Dendritic cell treated with granulocyte-macrophage colony-stimulating factor and Interleukin-4, amounts not matched to agents 40 ng/mL and 50 ng/mL, for 4 days (primary cell): ENCODE data around the gene RFX8.
A peak's percentile ranks its signal among the peaks of the same experiment; 100 is the strongest.
"Not testable (repeated sequence)": the region's sequence is repeated elsewhere in the genome, so short reads cannot be mapped to it uniquely, and the experiment has no call there.

Experiments used
- H3K27ac Mint-ChIP-seq: one replicate; pipeline ENCODE4 v1.8.0; 2022; ENCODE audit warnings: mild to moderate bottlenecking, mixed read lengths
- H3K27me3 Mint-ChIP-seq: one replicate; pipeline ENCODE4 v1.8.0; 2022; ENCODE audit warnings: mild to moderate bottlenecking, mixed read lengths
- H3K36me3 Mint-ChIP-seq: one replicate; pipeline ENCODE4 v1.8.0; 2022; ENCODE audit warnings: low read depth, mixed read lengths
- H3K4me1 Mint-ChIP-seq: one replicate; pipeline ENCODE4 v1.8.0; 2022; ENCODE audit warnings: low read depth, mixed read lengths
- H3K4me3 Mint-ChIP-seq: one replicate; pipeline ENCODE4 v1.8.0; 2022; ENCODE audit warnings: mild to moderate bottlenecking, moderate library complexity, mixed read lengths
- H3K9me3 Mint-ChIP-seq: one replicate; pipeline ENCODE4 v1.8.0; 2022; ENCODE audit warnings: mixed read lengths
- intact Hi-C: fragments of 100-400 bp; cut with micrococcal nuclease; formaldehyde crosslinking; loops from one replicate; pipeline ENCODE4 v1.15.0; 2022

Gene RFX8

GRCh38 chr2:101478181-101479001 lies 3.5 kb upstream of the RFX8 start:
- intact Hi-C loops, result no loop called here

GRCh38 chr2:101477556-101477955 lies 2.6 kb upstream of the RFX8 start:
- intact Hi-C loops, result no loop called here
- Mint-ChIP-seq H3K27me3 (peaks cover 72% of the 10 kb centered on the region), H3K4me3 (no peak overlapping the region), H3K9me3 (no peaks in the 10 kb centered on the region), H3K36me3 (no peaks in the 10 kb centered on the region), H3K4me1 (peaks cover 20% of the 10 kb centered on the region), H3K27ac (no peak overlapping the region)

More at GRCh38 chr2:101478181-101479001, 3.5 kb upstream of the RFX8 start:
- Mint-ChIP-seq H3K4me3 (no peak overlapping the region), H3K4me1 (peaks cover 20% of the 10 kb centered on the region), H3K27me3 (peaks cover 65% of the 10 kb centered on the region), H3K9me3 (no peaks in the 10 kb centered on the region), H3K27ac (no peak overlapping the region), H3K36me3 (no peaks in the 10 kb centered on the region)

DNA sequence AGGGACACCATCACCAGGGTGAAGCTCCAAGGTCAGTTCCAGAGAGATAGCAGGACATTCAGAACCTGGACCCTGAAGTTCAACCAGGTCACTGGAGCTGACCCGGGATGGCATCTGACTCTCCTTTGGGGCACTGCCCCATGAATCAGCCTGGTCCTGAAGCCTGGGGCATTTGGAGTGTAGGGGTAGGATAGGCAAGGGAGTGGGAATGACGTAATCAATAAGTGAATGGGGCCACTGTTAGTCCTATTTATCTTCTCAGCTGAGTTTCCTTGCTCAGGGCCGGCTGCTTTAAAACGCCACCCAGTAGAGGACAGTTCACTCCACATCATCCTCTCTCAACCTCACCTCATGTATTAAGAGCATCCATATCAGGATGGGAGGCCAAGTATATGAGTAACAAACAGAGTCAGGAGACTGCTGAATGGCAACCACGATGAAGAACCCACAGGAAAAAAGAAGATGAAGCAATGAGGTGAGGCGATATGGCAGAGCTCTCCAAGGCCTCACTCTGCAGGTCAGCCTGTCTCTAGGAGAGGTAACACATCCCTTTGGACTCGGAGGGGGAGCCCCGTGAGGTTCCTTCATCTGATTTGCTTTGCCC lies 1.8 kb upstream of the RFX8 start:
- H3K36me3 Mint-ChIP-seq, result no peaks in the 10 kb centered on the region
- peaks cover 78% of the 10 kb centered on the region for H3K27me3 Mint-ChIP-seq
- no peak overlapping the region for H3K27ac Mint-ChIP-seq
- H3K4me1 Mint-ChIP-seq, result peaks cover 20% of the 10 kb centered on the region
- no peak overlapping the region for H3K4me3 Mint-ChIP-seq
- H3K9me3 Mint-ChIP-seq, result no peaks in the 10 kb centered on the region
- intact Hi-C loops, result no loop called here

DNA sequence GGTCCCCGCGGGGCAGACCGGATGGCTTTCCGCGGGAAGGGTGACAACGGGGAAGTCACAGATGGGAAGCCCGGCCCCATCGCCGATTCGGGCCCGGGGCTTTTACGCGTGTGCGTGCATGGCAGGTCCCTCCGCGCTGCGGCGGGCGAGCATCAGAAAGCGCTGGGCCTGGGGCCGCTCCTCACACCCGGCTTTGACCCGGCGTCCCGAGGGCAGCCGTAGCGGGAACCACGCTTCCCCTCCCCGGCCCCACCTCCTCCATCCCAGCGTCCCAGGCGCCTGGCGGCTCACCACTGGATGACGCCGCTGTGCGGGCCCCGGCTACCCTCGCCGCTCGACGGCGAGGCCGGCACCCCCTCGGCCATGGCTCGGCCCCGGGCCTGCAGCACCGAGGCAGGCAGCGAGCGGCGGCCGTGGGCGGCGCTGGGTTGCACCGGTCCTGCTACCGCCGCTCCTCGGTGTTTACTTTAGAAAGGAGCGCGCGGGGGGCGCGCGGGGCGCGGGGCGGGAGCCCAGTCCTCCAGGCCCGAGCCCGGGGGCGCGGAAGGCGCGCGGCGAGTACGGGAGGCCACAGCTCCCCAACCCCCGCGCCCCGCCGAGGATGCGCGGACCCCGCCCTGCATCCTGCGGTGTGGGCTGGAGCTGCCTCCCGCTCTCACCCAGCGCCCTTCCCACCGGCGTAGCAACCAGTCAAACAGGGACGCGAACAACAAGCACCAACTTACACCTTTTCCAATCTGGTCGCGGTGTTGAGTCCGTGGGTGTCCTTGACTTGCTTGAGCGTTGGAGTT lies 806 bp downstream of the RFX8 start:
- peaks cover 79% of the 10 kb centered on the region for H3K27me3 Mint-ChIP-seq
- peak overlapping the region; percentile 68 for H3K4me3 Mint-ChIP-seq
- peaks cover 20% of the 10 kb centered on the region for H3K4me1 Mint-ChIP-seq
- intact Hi-C loops, result no loop called here
- H3K36me3 Mint-ChIP-seq, result no peaks in the 10 kb centered on the region
- no peaks in the 10 kb centered on the region for H3K9me3 Mint-ChIP-seq
- no peak overlapping the region for H3K27ac Mint-ChIP-seq

DNA sequence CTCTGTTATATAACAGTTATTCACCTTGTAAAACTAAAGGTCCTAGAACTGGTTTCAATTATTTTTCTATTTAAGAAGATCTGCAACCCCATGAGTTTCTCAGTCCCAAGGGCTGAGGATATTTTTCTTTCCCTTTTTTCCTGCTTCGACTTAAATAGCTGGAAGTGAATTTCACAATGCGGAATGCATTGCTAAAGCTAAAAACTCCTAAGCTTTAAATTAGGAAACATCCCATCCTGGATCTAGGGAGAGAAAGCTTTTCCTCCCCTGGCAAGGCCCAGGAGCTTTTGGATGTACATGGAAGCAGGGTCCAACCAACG lies 1.4 kb downstream of the RFX8 start:
- Mint-ChIP-seq H3K4me3 (peak overlapping the region; percentile 68), H3K36me3 (no peaks in the 10 kb centered on the region), H3K27ac (no peak overlapping the region), H3K9me3 (no peaks in the 10 kb centered on the region), H3K27me3 (peaks cover 80% of the 10 kb centered on the region), H3K4me1 (peaks cover 20% of the 10 kb centered on the region)
- intact Hi-C loops, result no loop called here

DNA sequence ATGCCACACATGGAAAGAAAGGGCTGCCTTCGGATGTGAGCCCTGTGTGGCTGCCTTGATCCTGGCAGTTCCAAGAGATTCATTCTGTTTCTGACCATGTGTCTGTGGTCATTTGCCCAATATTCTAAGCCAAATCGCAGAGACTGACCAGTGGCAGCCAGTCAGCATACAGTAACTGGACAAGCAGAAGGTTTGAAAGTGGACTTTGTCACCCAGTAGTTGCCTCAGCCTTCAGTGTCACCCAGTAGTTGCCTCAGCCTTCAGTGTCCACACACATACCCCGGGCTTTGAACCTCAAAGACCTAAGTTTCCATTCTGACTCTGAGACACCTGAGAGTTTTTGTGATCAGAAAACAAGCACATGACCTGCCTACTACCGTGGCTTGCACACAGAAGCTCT lies 5.0 kb downstream of the RFX8 start:
- H3K27me3 Mint-ChIP-seq, result peaks cover 81% of the 10 kb centered on the region

GRCh38 chr2:101467306-101467705 lies 7.6 kb downstream of the RFX8 start:
- H3K36me3 Mint-ChIP-seq, result no peaks in the 10 kb centered on the region
- peaks cover 77% of the 10 kb centered on the region for H3K27me3 Mint-ChIP-seq
- peaks cover 37% of the 10 kb centered on the region for H3K4me1 Mint-ChIP-seq
- H3K9me3 Mint-ChIP-seq, result no peaks in the 10 kb centered on the region
- no peak overlapping the region for H3K27ac Mint-ChIP-seq
- intact Hi-C loops, result loop anchor here (10.0 kb wide), 3 partner anchors 47 to 227 kb away; partner anchors contain the start of gene MAP4K4
- no peak overlapping the region for H3K4me3 Mint-ChIP-seq

More for the DNA sequence above, 5.0 kb downstream of the RFX8 start:
- no peaks in the 10 kb centered on the region for H3K36me3 Mint-ChIP-seq
- H3K27ac Mint-ChIP-seq, result no peak overlapping the region
- no peaks in the 10 kb centered on the region for H3K9me3 Mint-ChIP-seq
- peaks cover 22% of the 10 kb centered on the region for H3K4me1 Mint-ChIP-seq
- H3K4me3 Mint-ChIP-seq, result no peak overlapping the region
- intact Hi-C loops, result loop anchor here (10.0 kb wide), 3 partner anchors 45 to 225 kb away; partner anchors contain the start of gene MAP4K4

- Mint-ChIP-seq H3K36me3 (no peaks in the 10 kb centered on the region), H3K9me3 (no peaks in the 10 kb centered on the region), H3K4me1 (peaks cover 37% of the 10 kb centered on the region), H3K27me3 (peaks cover 73% of the 10 kb centered on the region), H3K4me3 (no peak overlapping the region), H3K27ac (no peak overlapping the region)
- intact Hi-C loops, result loop anchor here (10.0 kb wide), 3 partner anchors 48 to 228 kb away; partner anchors contain the start of gene MAP4K4
Observed at GRCh38 chr2:101466426-101466825, 8.5 kb downstream of the RFX8 start.

- Mint-ChIP-seq H3K9me3 (no peaks in the 10 kb centered on the region), H3K4me3 (no peak overlapping the region), H3K27me3 (peaks cover 71% of the 10 kb centered on the region), H3K27ac (no peak overlapping the region), H3K4me1 (peaks cover 37% of the 10 kb centered on the region), H3K36me3 (no peaks in the 10 kb centered on the region)
- intact Hi-C loops, result loop anchor here (10.0 kb wide), 3 partner anchors 50 to 230 kb away; partner anchors contain the start of gene MAP4K4
Observed at GRCh38 chr2:101464841-101465240, 10.1 kb downstream of the RFX8 start.

GRCh38 chr2:101463911-101464641 lies 10.8 kb downstream of the RFX8 start:
- Mint-ChIP-seq H3K9me3 (no peaks in the 10 kb centered on the region), H3K4me1 (peaks cover 37% of the 10 kb centered on the region), H3K4me3 (no peak overlapping the region), H3K27me3 (peaks cover 72% of the 10 kb centered on the region), H3K36me3 (no peaks in the 10 kb centered on the region), H3K27ac (peak overlapping the region; percentile 32)
- intact Hi-C loops, result loop anchor here (10.0 kb wide), 3 partner anchors 51 to 231 kb away; partner anchors contain the start of gene MAP4K4

GRCh38 chr2:101463421-101463820 lies 11.5 kb downstream of the RFX8 start:
- intact Hi-C loops, result loop anchor here (10.0 kb wide), 3 partner anchors 51 to 231 kb away; partner anchors contain the start of gene MAP4K4
- peaks cover 74% of the 10 kb centered on the region for H3K27me3 Mint-ChIP-seq
- no peak overlapping the region for H3K4me3 Mint-ChIP-seq
- peaks cover 37% of the 10 kb centered on the region for H3K4me1 Mint-ChIP-seq
- H3K9me3 Mint-ChIP-seq, result no peaks in the 10 kb centered on the region
- no peak overlapping the region for H3K27ac Mint-ChIP-seq
- H3K36me3 Mint-ChIP-seq, result no peaks in the 10 kb centered on the region

DNA sequence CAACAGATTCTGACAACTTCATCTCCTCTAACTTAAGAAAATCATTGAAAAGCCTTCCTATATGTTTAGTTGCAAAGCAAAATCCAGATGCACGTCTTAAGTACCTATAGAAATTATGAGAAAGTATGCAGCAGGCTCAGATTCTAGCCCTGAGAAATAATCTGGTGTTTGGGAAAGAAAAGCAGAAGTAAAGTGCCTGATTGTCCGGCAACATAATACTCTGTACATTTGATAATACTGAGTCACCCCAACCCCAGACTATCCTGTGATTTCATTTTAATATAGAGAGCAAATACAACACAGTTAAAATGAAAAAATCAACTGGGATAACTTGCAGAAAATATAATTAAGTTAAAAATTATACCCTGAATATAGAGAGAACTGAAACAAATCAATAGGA lies 13.5 kb downstream of the RFX8 start:
- Mint-ChIP-seq H3K27ac (no peak overlapping the region), H3K4me1 (peaks cover 31% of the 10 kb centered on the region), H3K27me3 (peaks cover 72% of the 10 kb centered on the region), H3K9me3 (no peaks in the 10 kb centered on the region), H3K36me3 (no peaks in the 10 kb centered on the region), H3K4me3 (no peak overlapping the region)
- intact Hi-C loops, result loop anchor here (10.0 kb wide), 3 partner anchors 53 to 233 kb away; partner anchors contain the start of gene MAP4K4

- H3K27ac Mint-ChIP-seq, H3K9me3 Mint-ChIP-seq, H3K4me1 Mint-ChIP-seq, H3K36me3 Mint-ChIP-seq, H3K4me3 Mint-ChIP-seq, intact Hi-C loops: not testable (repeated sequence)
- peaks cover 65% of the 10 kb centered on the region for H3K27me3 Mint-ChIP-seq
Observed at GRCh38 chr2:101454408-101454807, 20.5 kb downstream of the RFX8 start.
